ENCODE results near the gene GPR156. TPM values are rescaled to one million over a fixed set of nuclear protein-coding genes. Genes with fewer than 3 reads are reported as not detected.
"Not testable (repeated sequence)": the region's sequence is repeated elsewhere in the genome, so short reads cannot be mapped to it uniquely, and the experiment has no call there.

GPR156 gene
- polyA plus RNA-seq (2013): 0.03 TPM

GRCh38 chr3:120284747-120285507 lies at the start of gene GPR156:
Gene GPR156, minus strand, starts transcription at chr3:120285222. Its CDS starts 41,124 bp downstream, at chr3:120244098.
- Histone ChIP-seq H3K4me1 (ENCODE audit: control extremely low read depth in 1 of 4, control insufficient read depth in 4 of 4, insufficient read depth in 4 of 4, low read length in 3 of 4) (peaks cover 0 to 10% (median 8%) of the 10 kb centered on the region in 4 experiments), H3K27me3 (replicated peaks in 2 of 5; ENCODE audit: control insufficient read depth in 4 of 5, insufficient read depth in 5 of 5, low read length in 4 of 5) (peaks cover 4 to 59% (median 24%) of the 10 kb centered on the region in 5 experiments), H3K9me3 (ENCODE audit: control extremely low read depth in 1 of 5, control insufficient read depth in 4 of 5, insufficient read depth in 2 of 5, low read depth in 1 of 5, low read length in 4 of 5) (no peaks in the 10 kb centered on the region), H3K4me3 (ENCODE audit: control insufficient read depth in 1 of 7, extremely low read depth in 1 of 7, insufficient read depth in 4 of 7, low read depth in 2 of 7, low read length in 6 of 7) (peak within 1 kb of the TSS in 6 of 7 experiments; percentile 20 to 68 (median 52)), H3K27ac (ENCODE audit: insufficient read depth in 1 of 2, low read depth in 1 of 2, low read length in 2 of 2, poor library complexity in 1 of 2, severe bottlenecking in 2 of 2) (no peak within 1 kb of the TSS), H3K36me3 (ENCODE audit: control insufficient read depth in 4 of 4, insufficient read depth in 4 of 4, low read length in 3 of 4) (no peaks in the 10 kb centered on the region)
- ChIA-PET POLR2A (no interaction called here), CTCF (no interaction called here)
- DNase-seq: peak; percentile 20 to 48 (median 33)
- 5% methylated on average over 57 of the region's 72 CpGs for WGBS (ENCODE audit: insufficient coverage)

- POLR2A ChIA-PET: interaction anchor here (0.7 kb wide), 1 partner anchor 16 kb away, joined by 5 read pairs; the partner anchor contains the start of gene LRRC58
- 95% methylated on average over 4 of the region's 8 CpGs for WGBS (ENCODE audit: insufficient coverage)
- H3K36me3 ChIP-seq (ENCODE audit: control insufficient read depth in 4 of 4, insufficient read depth in 4 of 4, low read length in 3 of 4): peaks cover 19 to 67% (median 38%) of the 10 kb centered on the region in 4 experiments
Measured at GRCh38 chr3:120332646-120333045, 47.6 kb upstream of the GPR156 start.

GRCh38 chr3:120331076-120331475 lies 46.1 kb upstream of the GPR156 start:
- Histone ChIP-seq H3K27me3 (replicated peaks in 2 of 5; ENCODE audit: control insufficient read depth in 4 of 5, insufficient read depth in 5 of 5, low read length in 4 of 5) (no peaks in the 10 kb centered on the region), H3K9me3 (ENCODE audit: control extremely low read depth in 1 of 5, control insufficient read depth in 4 of 5, insufficient read depth in 2 of 5, low read depth in 1 of 5, low read length in 4 of 5) (no peaks in the 10 kb centered on the region), H3K36me3 (ENCODE audit: control insufficient read depth in 4 of 4, insufficient read depth in 4 of 4, low read length in 3 of 4) (peaks cover 19 to 64% (median 41%) of the 10 kb centered on the region in 4 experiments), H3K4me3 (ENCODE audit: control insufficient read depth in 1 of 7, extremely low read depth in 1 of 7, insufficient read depth in 4 of 7, low read depth in 2 of 7, low read length in 6 of 7) (no peak overlapping the region), H3K27ac (ENCODE audit: insufficient read depth in 1 of 2, low read depth in 1 of 2, low read length in 2 of 2, poor library complexity in 1 of 2, severe bottlenecking in 2 of 2) (no peak overlapping the region), H3K4me1 (ENCODE audit: control extremely low read depth in 1 of 4, control insufficient read depth in 4 of 4, insufficient read depth in 4 of 4, low read length in 3 of 4) (no peaks in the 10 kb centered on the region)
- ChIA-PET POLR2A (no interaction called here), CTCF (interaction anchor here (1.1 to 2.3 kb wide), 3 partner anchors 9 to 18 kb away, joined by 3 to 7 read pairs (median 7); partner anchors contain the start of gene LRRC58)
- no CpG with 5 or more reads among the region's 2 CpGs for WGBS (ENCODE audit: insufficient coverage)
- no peak for DNase-seq

More at GRCh38 chr3:120332646-120333045, 47.6 kb upstream of the GPR156 start:
- Histone ChIP-seq H3K27ac (ENCODE audit: insufficient read depth in 1 of 2, low read depth in 1 of 2, low read length in 2 of 2, poor library complexity in 1 of 2, severe bottlenecking in 2 of 2) (no peak overlapping the region), H3K27me3 (replicated peaks in 2 of 5; ENCODE audit: control insufficient read depth in 4 of 5, insufficient read depth in 5 of 5, low read length in 4 of 5) (no peaks in the 10 kb centered on the region), H3K9me3 (ENCODE audit: control extremely low read depth in 1 of 5, control insufficient read depth in 4 of 5, insufficient read depth in 2 of 5, low read depth in 1 of 5, low read length in 4 of 5) (peaks cover 0 to 2% (median 0%) of the 10 kb centered on the region in 5 experiments), H3K4me1 (ENCODE audit: control extremely low read depth in 1 of 4, control insufficient read depth in 4 of 4, insufficient read depth in 4 of 4, low read length in 3 of 4) (no peaks in the 10 kb centered on the region), H3K4me3 (ENCODE audit: control insufficient read depth in 1 of 7, extremely low read depth in 1 of 7, insufficient read depth in 4 of 7, low read depth in 2 of 7, low read length in 6 of 7) (no peak overlapping the region)
- CTCF ChIA-PET: interaction anchor here (2.3 kb wide), 1 partner anchor 17 kb away, joined by 7 read pairs; the partner anchor contains the start of gene LRRC58
- DNase-seq: no peak

GRCh38 chr3:120326784-120327183 lies 41.8 kb upstream of the GPR156 start:
- peaks cover 0 to 3% (median 0%) of the 10 kb centered on the region in 5 experiments for H3K9me3 ChIP-seq (ENCODE audit: control extremely low read depth in 1 of 5, control insufficient read depth in 4 of 5, insufficient read depth in 2 of 5, low read depth in 1 of 5, low read length in 4 of 5)
- no peak overlapping the region for H3K4me3 ChIP-seq (ENCODE audit: control insufficient read depth in 1 of 7, extremely low read depth in 1 of 7, insufficient read depth in 4 of 7, low read depth in 2 of 7, low read length in 6 of 7)
- DNase-seq: no peak
- H3K4me1 ChIP-seq (ENCODE audit: control extremely low read depth in 1 of 4, control insufficient read depth in 4 of 4, insufficient read depth in 4 of 4, low read length in 3 of 4): no peaks in the 10 kb centered on the region
- ChIA-PET POLR2A (no interaction called here), CTCF (no interaction called here)
- peaks cover 9 to 57% (median 44%) of the 10 kb centered on the region in 4 experiments for H3K36me3 ChIP-seq (ENCODE audit: control insufficient read depth in 4 of 4, insufficient read depth in 4 of 4, low read length in 3 of 4)
- no peaks in the 10 kb centered on the region for H3K27me3 ChIP-seq (replicated peaks in 2 of 5; ENCODE audit: control insufficient read depth in 4 of 5, insufficient read depth in 5 of 5, low read length in 4 of 5)
- no peak overlapping the region for H3K27ac ChIP-seq (ENCODE audit: insufficient read depth in 1 of 2, low read depth in 1 of 2, low read length in 2 of 2, poor library complexity in 1 of 2, severe bottlenecking in 2 of 2)
- WGBS (ENCODE audit: insufficient coverage): no CpG with 5 or more reads among the region's 2 CpGs

GRCh38 chr3:120324190-120324589 lies 39.2 kb upstream of the GPR156 start:
- WGBS (ENCODE audit: insufficient coverage): no CpG with 5 or more reads among the region's 1 CpG
- Histone ChIP-seq H3K36me3 (ENCODE audit: control insufficient read depth in 4 of 4, insufficient read depth in 4 of 4, low read length in 3 of 4) (peaks cover 2 to 35% (median 26%) of the 10 kb centered on the region in 4 experiments), H3K9me3 (ENCODE audit: control extremely low read depth in 1 of 5, control insufficient read depth in 4 of 5, insufficient read depth in 2 of 5, low read depth in 1 of 5, low read length in 4 of 5) (peaks cover 0 to 3% (median 0%) of the 10 kb centered on the region in 5 experiments), H3K4me3 (ENCODE audit: control insufficient read depth in 1 of 7, extremely low read depth in 1 of 7, insufficient read depth in 4 of 7, low read depth in 2 of 7, low read length in 6 of 7) (no peak overlapping the region), H3K4me1 (ENCODE audit: control extremely low read depth in 1 of 4, control insufficient read depth in 4 of 4, insufficient read depth in 4 of 4, low read length in 3 of 4) (no peaks in the 10 kb centered on the region), H3K27ac (ENCODE audit: insufficient read depth in 1 of 2, low read depth in 1 of 2, low read length in 2 of 2, poor library complexity in 1 of 2, severe bottlenecking in 2 of 2) (no peak overlapping the region), H3K27me3 (replicated peaks in 2 of 5; ENCODE audit: control insufficient read depth in 4 of 5, insufficient read depth in 5 of 5, low read length in 4 of 5) (no peaks in the 10 kb centered on the region)
- ChIA-PET POLR2A (no interaction called here), CTCF (no interaction called here)
- DNase-seq: no peak

- H3K27me3 ChIP-seq (replicated peaks in 2 of 5; ENCODE audit: control insufficient read depth in 4 of 5, insufficient read depth in 5 of 5, low read length in 4 of 5); H3K4me3 ChIP-seq (ENCODE audit: control insufficient read depth in 1 of 7, extremely low read depth in 1 of 7, insufficient read depth in 4 of 7, low read depth in 2 of 7, low read length in 6 of 7); POLR2A ChIA-PET; CTCF ChIA-PET; H3K9me3 ChIP-seq (ENCODE audit: control extremely low read depth in 1 of 5, control insufficient read depth in 4 of 5, insufficient read depth in 2 of 5, low read depth in 1 of 5, low read length in 4 of 5); H3K27ac ChIP-seq (ENCODE audit: insufficient read depth in 1 of 2, low read depth in 1 of 2, low read length in 2 of 2, poor library complexity in 1 of 2, severe bottlenecking in 2 of 2); H3K4me1 ChIP-seq (ENCODE audit: control extremely low read depth in 1 of 4, control insufficient read depth in 4 of 4, insufficient read depth in 4 of 4, low read length in 3 of 4); DNase-seq: not testable (repeated sequence)
- peaks cover 2 to 31% (median 24%) of the 10 kb centered on the region in 4 experiments for H3K36me3 ChIP-seq (ENCODE audit: control insufficient read depth in 4 of 4, insufficient read depth in 4 of 4, low read length in 3 of 4)
- WGBS (ENCODE audit: insufficient coverage): 100% methylated on average over 3 of the region's 4 CpGs
Measured at GRCh38 chr3:120323761-120324160, 38.7 kb upstream of the GPR156 start.
